HG03135 (cell line): ENCODE results near the gene TBX4.

Source experiments
- ATAC-seq: cut with Tn5 transposase; IDR thresholded peaks from one replicate; pipeline ENCODE4 v1.9.1; 2021; ENCODE audit warnings: mild to moderate bottlenecking, moderate library complexity; ENCODE audit not compliant: unreplicated experiment

TBX4 gene

DNA sequence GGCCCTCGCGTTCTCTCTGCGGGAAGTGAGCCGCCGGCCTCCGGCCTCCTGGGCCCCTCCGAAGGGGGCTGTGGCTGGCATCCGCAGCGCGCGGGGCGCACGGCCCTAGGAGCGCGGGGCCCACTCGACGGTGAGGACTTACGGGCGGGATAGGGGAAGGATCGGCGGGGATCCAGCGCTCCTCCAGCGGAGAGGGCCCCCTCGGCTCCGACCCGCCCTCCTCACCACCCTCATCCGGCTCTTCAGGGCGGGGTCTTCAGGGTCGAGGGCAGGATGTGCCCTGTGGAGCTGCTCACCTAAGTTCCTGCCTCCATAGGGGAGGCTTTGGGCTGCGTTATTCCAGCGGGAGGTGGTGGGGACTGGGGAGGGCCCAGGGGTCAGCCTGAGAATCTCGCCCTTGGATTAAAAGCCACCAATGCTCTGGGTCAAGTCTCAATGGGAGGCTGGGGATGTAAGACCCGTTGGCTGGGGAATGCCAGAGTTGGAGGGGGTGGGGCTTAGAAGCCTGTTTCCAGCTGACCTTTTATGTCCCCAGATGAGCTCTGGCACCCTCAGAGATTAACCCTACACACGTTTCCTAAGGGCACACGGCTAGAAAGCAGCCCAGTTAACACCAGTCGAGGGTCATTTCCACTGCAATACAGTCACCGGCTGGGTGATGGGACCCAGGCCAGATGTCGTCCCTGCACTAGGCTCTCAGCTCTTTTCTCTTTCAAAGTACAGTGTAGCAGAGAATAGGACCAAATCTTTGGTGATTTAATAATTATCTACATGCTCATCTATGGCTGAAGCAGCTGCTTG, 39.2 kb upstream of the TBX4 start:
- no peak for ATAC-seq

DNA sequence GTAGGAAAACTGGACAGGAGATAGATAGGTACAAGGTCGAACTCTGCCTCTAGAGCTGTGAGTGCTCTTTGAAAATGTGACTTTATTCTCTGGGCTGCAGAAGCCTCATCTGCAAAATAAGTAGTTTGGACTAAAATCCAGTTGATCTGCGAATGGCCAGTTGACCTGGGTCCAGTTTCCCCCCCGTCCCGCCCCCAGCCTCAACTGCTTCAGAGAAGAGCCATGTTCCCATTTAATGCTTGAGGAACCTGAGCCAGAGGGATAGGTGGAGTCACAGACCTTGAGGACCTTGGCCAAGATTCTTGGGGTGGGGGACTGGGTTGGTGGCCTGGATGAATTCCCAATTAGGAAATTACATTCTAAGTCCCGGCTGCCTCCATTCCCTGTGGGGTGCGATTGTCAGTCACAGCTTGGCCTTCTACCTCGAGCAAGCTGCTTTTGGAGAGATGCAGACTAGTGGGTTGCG, 38.5 kb upstream of the TBX4 start:
- ATAC-seq, result no peak

GRCh38 chr17:61414141-61414935, 37.9 kb upstream of the TBX4 start:
- no peak for ATAC-seq

- ATAC-seq, result no peak
These were observed 37.3 kb upstream of the TBX4 start for GRCh38 chr17:61414936-61415251.

GRCh38 chr17:61415374-61416210, 36.6 kb upstream of the TBX4 start:
- no peak for ATAC-seq

- no peak for ATAC-seq
These were observed 36.0 kb upstream of the TBX4 start for GRCh38 chr17:61416211-61416539.

- no peak for ATAC-seq
These were observed 35.5 kb upstream of the TBX4 start for GRCh38 chr17:61416540-61417363.

DNA sequence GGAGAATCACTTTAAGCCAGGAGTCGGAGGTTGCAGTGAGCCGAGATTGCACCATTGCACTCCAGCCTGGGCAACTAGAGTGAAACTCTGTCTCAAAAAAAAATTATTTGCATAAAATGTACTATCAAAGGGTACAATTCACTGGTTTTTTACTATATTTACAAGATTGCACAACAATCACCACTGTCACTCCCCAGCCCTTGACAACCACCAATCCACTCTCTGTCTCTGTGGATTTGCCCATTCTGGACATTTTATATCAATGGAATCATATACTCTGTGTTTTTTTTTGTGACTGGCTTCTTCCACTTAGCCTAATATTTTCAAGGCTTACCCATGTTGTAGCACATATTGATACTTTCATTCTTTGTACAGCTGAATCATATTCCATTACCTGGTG, 33.8 kb upstream of the TBX4 start:
- no peak for ATAC-seq

DNA sequence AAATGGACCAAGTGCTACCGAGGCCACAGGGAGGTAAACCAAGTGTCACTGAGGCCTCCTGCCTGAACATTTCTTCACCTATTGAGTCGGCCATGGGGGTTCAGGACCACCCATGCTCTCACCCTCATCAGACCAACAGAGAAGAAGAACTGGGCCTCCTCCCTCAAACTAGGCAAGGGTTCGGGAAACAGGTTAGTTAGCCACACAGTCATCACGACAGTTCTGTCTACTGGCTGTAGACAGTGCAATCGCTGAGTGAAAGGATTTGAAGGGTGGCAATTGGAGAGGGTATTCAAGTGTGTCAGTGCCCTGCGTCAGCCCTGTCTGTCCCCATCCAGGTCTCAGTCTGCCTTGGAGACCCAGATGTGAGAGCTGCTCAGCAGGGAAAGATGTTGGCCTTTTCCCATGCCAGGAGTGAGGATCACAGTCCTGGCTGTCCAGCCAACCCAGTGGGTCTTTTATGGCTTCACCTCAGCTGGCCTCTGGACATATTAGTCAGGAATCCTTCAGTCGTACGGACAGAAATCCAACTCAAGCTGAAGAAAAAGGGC, 32.7 kb upstream of the TBX4 start:
- no peak for ATAC-seq

DNA sequence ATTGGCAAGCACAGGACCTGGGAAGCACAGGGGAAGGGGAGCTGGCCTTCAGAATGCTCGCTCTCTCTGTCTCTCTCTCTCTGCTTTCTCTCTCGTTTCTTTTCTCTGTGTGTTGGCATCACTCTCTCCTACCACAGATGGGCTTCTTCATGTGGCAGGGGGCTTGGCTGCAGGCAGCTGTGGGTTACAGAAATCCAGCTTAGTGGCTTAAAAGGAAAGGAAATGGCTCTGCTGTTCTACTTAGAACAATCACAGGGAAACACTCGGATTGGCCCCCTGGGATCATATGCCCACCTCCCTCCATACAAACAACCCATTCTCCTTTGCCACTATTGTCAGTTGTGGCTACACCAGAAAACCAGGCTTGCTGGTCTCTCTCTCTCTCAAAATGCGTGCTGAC, 32.2 kb upstream of the TBX4 start:
- ATAC-seq, result no peak

DNA sequence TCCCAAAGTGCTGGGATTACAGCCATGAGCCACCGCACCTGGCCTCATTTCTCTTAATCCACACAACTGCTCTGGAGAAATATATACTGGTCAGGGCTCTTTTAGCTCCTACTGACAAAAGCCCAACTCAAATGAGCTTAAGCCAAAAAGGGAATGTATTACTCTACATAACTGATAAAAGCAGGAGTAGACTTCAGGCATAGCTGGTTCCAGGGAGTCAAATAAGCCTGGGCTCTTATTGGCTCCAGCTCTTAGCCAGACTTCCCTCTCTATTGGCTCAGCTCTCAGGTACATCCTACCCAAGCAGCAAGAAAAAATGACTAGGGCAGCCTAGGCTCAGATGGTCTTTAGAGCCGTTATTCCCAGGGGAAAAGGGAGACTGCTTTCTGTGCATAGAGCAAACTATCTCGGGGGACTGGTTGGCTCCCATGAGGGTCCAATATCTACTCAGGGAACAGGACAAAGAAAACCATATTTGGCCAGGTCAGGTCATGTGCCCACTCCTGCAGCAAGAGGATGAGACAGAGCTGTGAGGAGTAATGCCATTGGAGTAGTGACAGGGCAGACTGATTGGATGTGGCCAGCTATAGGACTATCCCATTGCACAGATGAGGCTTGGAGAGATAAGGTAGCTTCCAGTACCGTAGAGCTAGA, 31.4 kb upstream of the TBX4 start:
- ATAC-seq, result no peak

DNA sequence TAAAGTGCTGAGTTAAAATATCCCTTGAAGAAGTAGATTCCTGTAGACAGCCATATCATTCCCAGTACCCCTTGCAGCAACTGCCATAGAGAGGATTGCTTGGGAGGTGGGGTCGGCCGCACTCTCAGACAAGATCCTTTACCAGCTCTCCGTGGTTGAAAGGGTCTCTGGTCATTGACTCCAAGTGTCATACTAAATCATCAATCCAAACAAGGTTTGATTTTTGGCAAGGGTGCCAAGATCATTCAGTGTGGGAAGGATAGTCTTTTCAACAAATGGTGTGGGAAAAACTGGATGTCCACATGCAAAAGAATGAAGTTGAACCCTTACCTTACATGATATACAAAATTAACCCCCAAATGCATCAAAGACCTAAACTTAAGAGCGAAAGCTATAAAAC, 30.8 kb upstream of the TBX4 start:
- no peak for ATAC-seq

DNA sequence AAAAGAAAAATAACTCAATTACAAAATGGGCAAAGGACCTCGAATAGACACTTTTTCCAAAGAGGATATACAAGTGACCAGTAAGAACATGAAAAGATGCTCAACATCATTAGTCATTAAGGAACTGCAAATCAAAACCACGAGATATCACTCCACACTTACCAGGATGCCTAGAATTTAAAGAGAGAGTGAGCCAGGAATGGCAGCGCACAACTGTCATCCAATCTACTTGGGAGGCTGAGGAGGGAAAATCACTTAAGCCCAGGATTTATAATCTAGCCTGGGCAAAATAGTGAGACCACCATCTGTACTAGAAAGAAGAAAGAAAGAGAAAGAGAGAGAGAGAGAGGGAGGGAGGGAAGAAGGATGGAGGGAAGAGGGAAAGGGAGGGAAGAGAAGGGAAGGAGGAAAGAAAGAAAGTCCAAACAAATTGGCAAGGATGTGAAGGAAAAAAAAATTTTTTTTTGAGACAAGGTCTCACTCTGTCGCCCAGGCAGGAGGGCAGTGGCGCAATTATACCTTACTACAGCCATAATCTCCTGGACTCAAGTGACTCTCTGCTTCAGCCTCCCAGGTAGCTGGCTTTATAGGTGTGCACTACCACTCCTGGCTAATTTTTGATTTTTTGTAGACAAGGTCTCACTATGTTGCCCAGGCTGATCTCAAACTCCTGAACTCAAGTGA, 30.0 kb upstream of the TBX4 start:
- no peak for ATAC-seq

DNA sequence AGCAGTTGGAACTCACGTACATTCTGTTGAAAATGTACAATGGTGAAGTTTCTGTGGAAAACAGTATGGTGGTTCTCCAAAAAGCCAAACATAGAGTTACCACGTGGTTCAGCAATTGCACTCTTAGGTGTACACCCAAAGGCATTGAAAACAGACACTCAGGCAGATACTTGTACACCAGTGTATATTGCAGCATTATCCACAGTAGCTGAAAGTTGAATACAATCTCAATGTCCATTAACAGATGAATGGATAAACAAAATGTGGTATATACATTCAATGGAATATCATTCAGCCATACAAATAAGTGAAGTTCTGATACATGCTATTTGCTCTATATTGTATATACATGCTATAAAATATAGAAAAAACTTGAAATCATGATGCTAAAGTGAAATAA, 29.4 kb upstream of the TBX4 start:
- ATAC-seq, result no peak

DNA sequence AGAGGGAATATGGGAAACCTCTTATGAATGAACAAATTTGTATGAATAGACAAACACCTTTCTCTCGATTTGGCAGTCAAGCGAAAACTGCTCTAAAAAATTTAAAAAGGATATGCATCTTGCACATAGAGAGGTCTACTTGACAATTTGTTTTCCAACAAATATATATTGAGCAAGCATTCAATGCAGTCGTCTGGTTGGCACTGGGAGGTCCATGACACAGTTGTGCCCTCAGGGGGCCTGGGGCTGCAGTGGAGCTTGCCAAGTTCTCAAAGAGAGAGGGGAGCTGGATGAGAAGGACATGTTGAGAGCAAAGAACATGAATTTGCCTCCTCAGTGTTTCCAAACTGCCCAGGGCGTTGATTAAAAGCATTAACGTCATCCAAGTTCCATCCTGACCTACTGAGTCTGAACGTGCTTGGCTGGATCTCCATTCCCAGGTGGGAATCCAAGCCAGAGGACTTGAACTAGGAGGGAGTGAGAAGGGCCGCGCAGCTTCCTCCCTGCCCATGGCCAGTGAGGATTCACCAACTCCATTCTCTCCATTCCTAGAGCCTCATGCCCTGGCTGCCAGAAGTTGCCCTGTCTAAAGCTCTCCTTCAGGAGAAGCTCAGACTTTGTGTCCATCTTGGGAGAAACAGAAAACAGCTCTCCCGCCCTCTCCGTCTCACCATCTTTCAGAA, 28.1 kb upstream of the TBX4 start:
- no peak for ATAC-seq

GRCh38 chr17:61425682-61426481, 26.3 kb upstream of the TBX4 start:
- ATAC-seq, result no peak

- no peak for ATAC-seq
These were observed 25.5 kb upstream of the TBX4 start for GRCh38 chr17:61426482-61427304.
